Muscle layer of colon (tissue), 2 donors: Measurements from ENCODE around the gene MIDN.

Experiments
- H3K27ac ChIP-seq: one replicate; pipeline ENCODE4 v1.7.0; 2013; ENCODE audit warnings: low read depth, mild to moderate bottlenecking, low read length, moderate library complexity
- H3K27me3 ChIP-seq, 2 donors: one replicate each; pipeline ENCODE4 v1.7.0; 2013; ENCODE audit warnings: low read length in 2 of 2, mild to moderate bottlenecking in 2 of 2; ENCODE audit not compliant: insufficient read depth in 2 of 2, control insufficient read depth in 1 of 2
- H3K36me3 ChIP-seq: one replicate; pipeline ENCODE4 v1.7.0; 2013; ENCODE audit warnings: mild to moderate bottlenecking, low read length; ENCODE audit not compliant: insufficient read depth
- H3K4me1 ChIP-seq: one replicate; pipeline ENCODE4 v1.7.0; 2013; ENCODE audit warnings: mild to moderate bottlenecking, low read length; ENCODE audit not compliant: insufficient read depth
- H3K4me3 ChIP-seq, 2 donors: one replicate each; pipeline ENCODE4 v1.7.0; 2013; ENCODE audit warnings: low read length in 2 of 2, low read depth in 1 of 2, mild to moderate bottlenecking in 1 of 2, moderate library complexity in 1 of 2
- H3K9ac ChIP-seq: one replicate; pipeline ENCODE4 v1.7.0; 2013; ENCODE audit warnings: low read length
- H3K9me3 ChIP-seq: one replicate; pipeline ENCODE4 v1.7.0; 2013; ENCODE audit warnings: mild to moderate bottlenecking, low read length
- donor health status: abdominal sarcoma.
- donor health status: Adenocarcinoma of cecum.

The MIDN gene

DNA sequence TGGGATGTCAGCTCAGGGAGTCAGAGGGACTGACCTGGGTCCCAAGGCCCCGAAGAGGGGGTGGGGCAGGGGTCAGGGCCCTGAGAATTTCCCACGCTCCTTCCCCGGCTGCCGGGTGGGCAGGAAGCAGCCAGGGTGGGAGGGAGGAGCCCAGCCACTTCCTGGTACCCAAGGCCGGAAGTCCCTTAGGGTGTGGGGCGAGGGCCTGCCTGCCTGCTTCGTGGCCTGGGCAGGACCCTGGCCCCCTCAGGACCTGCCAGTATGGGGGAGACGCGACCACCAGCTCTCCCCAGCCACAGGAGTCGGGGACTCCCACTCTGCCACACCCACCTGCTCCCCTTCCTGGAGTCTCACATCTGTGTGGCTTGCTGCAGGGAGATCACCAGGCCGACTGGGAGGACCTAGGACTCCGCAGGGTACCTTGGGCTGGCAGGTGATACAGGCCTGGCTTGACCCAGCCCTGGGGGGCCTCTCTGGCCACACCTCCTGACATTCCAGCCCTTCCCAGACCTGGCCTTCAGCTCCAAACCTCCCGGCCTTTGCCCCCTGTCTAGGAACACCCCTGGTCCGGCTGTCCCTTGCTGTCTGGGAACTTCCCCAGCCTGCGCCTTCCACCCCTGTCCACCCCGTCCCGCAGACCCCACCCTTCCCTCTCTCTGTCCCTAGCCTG, 11.0 kb downstream of the MIDN start:
- no peak overlapping the region for H3K9ac ChIP-seq
- peak overlapping the region; percentile 90 for H3K27ac ChIP-seq
- no peaks in the 10 kb centered on the region for H3K27me3 ChIP-seq
- peaks cover 36% of the 10 kb centered on the region for H3K36me3 ChIP-seq
- peaks cover 41% of the 10 kb centered on the region for H3K4me1 ChIP-seq
- no peaks in the 10 kb centered on the region for H3K9me3 ChIP-seq
- no peak overlapping the region for H3K4me3 ChIP-seq

DNA sequence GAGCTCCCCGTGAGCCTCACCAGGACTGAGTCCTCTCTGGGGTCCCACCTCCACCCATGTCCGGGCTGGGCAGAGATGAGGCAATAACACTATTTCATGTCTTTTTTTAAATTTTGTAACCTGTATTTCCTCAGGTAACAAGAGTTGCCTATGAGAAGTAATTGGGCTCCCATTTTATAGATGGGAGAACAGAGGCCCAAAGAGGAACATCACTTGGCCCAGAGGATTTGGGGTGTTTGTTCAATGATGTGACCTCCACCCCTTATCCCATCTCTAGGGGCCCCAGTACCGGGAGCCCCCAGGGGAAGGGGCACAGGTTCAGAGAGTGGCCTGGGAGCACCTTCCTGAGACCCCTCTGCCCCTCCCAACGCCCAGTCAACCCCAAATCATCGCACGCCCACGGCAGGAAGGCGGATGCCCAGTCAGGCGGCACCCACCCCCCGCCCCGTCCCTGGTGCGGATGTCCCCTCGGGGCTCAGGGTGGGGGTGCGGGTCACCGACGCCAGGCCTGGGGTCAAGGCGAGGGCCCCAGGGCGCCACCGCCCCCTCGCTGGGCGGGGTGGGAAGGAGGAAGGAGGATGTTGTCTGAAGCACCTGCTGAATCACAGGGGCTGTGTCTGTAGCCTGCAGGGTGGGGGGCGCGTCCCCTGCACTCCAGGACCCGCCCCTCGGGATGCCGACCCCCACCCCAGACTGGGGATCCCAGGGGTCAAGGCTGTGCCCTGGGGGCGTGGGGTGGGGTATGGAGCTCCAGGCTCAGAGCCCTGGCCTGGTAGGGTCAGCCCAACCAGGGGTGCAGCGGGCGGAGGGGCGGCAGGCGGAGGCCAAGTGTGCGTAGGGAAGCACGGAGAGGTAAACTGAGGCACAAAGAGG, 11.7 kb downstream of the MIDN start:
- no peaks in the 10 kb centered on the region for H3K9me3 ChIP-seq
- H3K4me3 ChIP-seq, result no peak overlapping the region
- H3K36me3 ChIP-seq, result peaks cover 28% of the 10 kb centered on the region
- peak overlapping the region; percentile 90 for H3K27ac ChIP-seq
- no peaks in the 10 kb centered on the region for H3K27me3 ChIP-seq
- no peak overlapping the region for H3K9ac ChIP-seq
- peaks cover 34% of the 10 kb centered on the region for H3K4me1 ChIP-seq

DNA sequence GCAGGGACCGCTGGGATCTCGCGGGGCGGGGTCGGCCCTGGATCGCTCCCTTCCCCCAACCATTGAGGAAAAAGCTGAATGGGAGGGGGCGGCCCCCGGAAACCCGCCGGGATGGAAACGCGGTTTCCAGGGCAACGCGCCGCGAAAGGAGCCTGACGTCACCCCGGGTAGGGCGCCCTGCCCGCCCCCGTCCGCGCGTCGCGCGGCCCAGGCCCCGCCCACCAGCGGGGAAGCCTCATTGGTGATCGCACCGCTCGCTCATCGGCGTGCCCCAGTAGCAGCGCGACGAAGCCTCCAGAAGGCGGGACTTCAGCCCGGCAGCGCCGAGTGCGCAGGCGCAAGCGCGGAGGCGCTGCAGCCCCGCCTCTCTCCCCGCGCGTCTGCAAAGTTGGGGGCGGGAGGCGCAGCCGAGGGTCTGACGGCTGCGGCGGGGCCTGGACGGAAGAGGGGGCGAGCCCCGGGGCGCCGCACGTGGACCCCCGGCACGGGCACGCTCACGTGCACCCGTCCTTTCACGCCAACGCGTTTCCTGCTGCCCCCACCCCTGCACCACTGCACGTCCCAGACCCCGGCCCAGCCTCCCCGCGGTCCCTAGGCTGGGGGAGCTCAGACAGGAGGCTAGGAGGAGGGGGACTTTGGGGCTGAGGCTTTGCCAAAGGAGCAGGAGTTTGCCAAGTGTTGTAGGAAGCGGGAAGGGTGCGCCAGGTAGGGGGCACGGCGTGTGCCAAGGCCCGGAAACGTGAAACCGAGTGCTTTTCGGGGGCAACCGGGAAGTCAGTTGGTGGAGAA, 12.6 kb downstream of the MIDN start:
- peaks cover 20% of the 10 kb centered on the region for H3K36me3 ChIP-seq
- peaks cover 37% of the 10 kb centered on the region for H3K4me1 ChIP-seq
- no peaks in the 10 kb centered on the region for H3K9me3 ChIP-seq
- H3K4me3 ChIP-seq, result peak overlapping the region; percentile 55 to 67
- no peaks in the 10 kb centered on the region for H3K27me3 ChIP-seq
- H3K9ac ChIP-seq, result peak overlapping the region; percentile 63
- peak overlapping the region; percentile 90 for H3K27ac ChIP-seq

DNA sequence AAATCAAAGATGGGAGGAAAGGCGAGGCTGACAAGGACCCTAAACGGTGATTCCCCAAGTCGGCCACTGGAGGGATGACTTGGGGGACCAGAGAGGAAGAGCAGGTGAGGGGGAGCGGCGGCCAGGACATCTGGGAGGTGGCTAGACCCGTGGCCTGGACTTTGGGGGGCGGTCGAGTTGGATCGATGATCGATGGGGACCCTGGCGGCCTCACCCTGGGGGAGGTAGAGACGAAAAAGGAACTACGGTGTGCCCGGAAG, 13.1 kb downstream of the MIDN start:
- peaks cover 41% of the 10 kb centered on the region for H3K4me1 ChIP-seq
- H3K9me3 ChIP-seq, result no peaks in the 10 kb centered on the region
- H3K27ac ChIP-seq, result peak overlapping the region; percentile 81
- H3K27me3 ChIP-seq, result no peaks in the 10 kb centered on the region
- H3K9ac ChIP-seq, result peak overlapping the region; percentile 63
- peaks cover 19% of the 10 kb centered on the region for H3K36me3 ChIP-seq
- H3K4me3 ChIP-seq, result peak overlapping the region; percentile 55 to 67

DNA sequence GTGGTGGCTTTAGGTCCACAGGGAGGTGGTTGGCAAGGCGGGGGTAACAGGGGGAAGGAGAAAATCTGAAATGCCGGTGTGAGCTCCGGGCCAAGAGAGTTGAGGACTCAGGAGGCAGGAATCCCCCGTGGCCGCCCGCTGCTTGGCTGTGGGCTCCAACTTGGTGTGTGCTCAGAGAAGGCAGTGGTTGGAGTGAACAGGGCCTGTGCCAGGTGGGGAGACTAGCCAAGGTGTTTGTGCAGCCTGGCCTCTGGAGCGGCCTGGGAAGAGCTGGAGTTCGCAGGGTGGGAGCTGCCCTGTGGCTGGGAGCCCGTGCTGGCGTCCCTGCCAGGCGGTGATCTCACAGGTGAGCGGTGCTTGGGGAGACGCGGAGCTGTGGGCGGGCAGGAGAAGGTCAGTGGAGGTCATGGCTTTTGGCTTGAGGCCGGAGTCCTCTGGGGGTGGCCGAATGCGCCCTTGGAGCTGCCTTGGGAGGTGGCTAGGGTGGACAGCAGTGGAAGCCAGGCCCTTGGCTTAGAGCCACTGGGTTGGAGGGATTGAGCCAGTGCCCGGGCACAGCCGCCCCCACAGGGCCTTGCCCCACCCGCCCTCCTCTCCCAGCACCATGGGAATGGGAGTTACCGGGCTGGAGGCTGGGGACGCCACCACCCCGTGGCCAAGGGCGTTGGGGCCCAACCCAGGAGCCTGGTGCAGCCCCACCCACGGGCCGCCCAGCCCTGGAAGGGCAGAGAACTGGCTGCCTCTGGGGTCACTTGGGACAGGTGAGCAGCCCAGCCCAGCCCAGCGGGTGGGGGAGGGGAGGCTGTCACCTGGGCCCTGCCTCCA, 13.6 kb downstream of the MIDN start:
- H3K27me3 ChIP-seq, result no peaks in the 10 kb centered on the region
- peak overlapping the region; percentile 81 for H3K27ac ChIP-seq
- H3K36me3 ChIP-seq, result peaks cover 14% of the 10 kb centered on the region
- H3K9me3 ChIP-seq, result no peaks in the 10 kb centered on the region
- H3K9ac ChIP-seq, result peak overlapping the region; percentile 63
- peak overlapping the region; percentile 55 to 67 for H3K4me3 ChIP-seq
- H3K4me1 ChIP-seq, result peaks cover 41% of the 10 kb centered on the region

DNA sequence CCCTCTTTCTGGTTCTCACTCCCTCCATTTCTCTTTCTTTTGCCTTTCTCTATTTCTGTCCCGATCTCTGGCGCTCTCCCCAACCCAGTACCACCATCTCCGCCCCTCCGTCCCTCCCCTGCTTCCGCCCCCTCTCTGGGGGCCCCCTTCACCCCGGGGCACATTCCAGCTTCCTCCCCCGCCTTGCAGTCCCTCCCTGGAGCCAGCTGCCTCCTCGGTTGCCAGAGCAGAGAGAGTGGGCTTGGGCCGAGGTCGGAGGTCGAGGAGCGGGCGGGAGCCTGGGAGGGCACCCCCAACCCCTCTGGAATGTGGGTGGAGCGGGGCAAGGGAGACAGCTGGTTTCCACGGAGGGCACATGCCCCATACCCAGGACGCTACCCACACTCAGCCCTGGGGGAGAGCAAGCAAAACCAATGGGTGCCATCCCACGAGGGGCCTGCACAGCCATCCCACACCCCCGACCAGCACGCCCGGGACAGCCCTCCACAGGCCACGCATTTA, 14.3 kb downstream of the MIDN start:
- H3K36me3 ChIP-seq, result peaks cover 8% of the 10 kb centered on the region
- no peaks in the 10 kb centered on the region for H3K9me3 ChIP-seq
- no peak overlapping the region for H3K4me3 ChIP-seq
- no peak overlapping the region for H3K9ac ChIP-seq
- peaks cover 47% of the 10 kb centered on the region for H3K4me1 ChIP-seq
- no peaks in the 10 kb centered on the region for H3K27me3 ChIP-seq
- H3K27ac ChIP-seq, result no peak overlapping the region

DNA sequence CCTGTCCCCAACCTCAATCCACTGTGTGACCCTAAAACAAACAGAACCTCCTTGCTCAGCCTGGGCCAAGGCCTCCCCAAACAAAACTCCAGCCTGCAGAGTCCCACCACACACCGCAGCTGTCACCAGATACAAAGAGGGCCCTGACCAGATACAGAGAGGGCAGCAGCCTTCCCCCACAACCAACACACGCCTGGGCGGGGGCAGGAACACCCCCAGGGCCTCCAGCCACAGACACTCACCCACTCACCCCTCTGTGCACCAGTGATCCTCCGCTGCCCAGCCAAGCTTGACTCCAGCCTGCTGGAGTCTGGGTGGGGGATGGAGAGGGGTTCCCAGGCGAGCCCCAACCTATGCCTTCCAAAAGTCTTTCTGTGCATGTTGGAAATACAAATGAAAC, 14.8 kb downstream of the MIDN start:
- Histone ChIP-seq H3K27ac (no peak overlapping the region), H3K4me1 (peaks cover 49% of the 10 kb centered on the region), H3K9me3 (no peaks in the 10 kb centered on the region), H3K4me3 (no peak overlapping the region), H3K27me3 (no peaks in the 10 kb centered on the region), H3K36me3 (peaks cover 3% of the 10 kb centered on the region), H3K9ac (no peak overlapping the region)

DNA sequence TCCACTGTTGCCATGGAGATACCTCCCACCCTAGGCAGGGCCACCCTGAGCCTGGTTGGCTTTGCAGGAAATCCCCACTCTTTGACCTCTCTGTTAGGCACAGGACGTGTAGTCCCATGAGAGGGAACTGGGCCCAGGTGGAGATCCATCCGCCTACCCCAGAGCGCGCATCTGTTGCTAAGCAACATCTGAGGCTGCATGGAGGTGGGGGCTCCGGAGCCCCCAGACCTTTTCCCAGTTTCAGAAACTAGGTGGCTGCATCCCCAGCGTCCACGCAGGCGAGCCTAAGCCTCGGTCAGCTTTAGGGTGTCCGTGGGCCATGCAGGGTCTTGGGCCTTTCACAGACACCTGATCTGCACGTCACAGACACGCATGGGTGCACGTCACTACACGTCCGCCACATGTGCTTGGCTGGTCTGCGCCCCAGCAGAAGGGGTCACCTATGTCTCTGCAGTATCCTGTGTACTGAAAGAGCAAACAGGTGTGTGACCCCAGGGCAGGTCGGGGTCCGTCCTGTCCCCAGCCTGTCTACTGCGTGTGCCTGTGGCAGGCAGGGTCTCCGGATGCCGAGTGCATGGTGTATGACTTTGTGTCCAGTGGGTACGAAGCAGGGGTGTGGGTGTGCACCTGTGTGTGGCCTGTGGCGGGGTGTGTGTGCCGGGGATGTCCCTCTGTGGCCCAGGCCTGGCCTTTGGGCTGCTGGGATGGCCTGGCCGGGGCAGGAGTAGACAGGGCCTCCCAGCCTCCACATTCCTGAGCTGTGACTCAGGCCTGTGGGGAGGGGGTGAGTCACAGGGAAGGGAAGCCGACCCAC, 16.6 kb downstream of the MIDN start:
- Histone ChIP-seq H3K9ac (no peak overlapping the region), H3K4me3 (no peak overlapping the region), H3K36me3 (no peaks in the 10 kb centered on the region), H3K27ac (peak overlapping the region; percentile 93), H3K9me3 (no peaks in the 10 kb centered on the region), H3K27me3 (no peaks in the 10 kb centered on the region), H3K4me1 (peaks cover 49% of the 10 kb centered on the region)

DNA sequence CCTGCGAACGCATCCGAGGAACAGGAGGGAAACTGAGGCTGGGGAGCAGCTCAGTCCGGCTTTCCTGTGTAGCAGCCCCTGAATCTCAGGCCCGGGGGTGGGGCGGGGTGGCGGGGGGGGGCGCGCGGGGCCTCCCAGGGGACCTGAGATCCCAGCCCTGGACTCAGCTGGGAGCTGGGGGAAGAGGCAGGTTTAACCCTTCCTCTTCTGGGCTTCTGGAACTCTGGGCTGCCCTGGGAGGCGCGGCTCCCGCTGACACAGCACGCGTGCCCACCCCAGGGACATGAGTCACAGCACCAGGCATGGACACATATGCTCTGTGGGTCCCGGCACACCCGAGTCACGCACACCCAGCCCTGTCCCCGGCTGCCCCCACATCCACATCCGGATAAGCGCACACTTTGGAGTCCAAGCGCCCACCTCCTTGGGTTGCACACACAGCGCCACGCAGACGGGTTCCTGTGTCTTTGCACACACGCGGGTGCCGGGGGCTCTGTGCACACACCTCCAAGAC, 17.3 kb downstream of the MIDN start:
- Histone ChIP-seq H3K9me3 (no peaks in the 10 kb centered on the region), H3K4me3 (peak overlapping the region; percentile 28 to 70), H3K27me3 (no peaks in the 10 kb centered on the region), H3K27ac (peak overlapping the region; percentile 93), H3K36me3 (peaks cover 2% of the 10 kb centered on the region), H3K4me1 (peaks cover 46% of the 10 kb centered on the region), H3K9ac (no peak overlapping the region)
